Stimulated activated CD8-positive, alpha-beta memory T cell treated with anti-CD3 and anti-CD28 coated beads, Interleukin-12 subunit alpha, Interleukin-12 subunit beta, amount 100 ng/mL, for 4 hours (primary cell): ENCODE measurements around the gene C19orf85.
A peak's percentile ranks its signal among the peaks of the same experiment; 100 is the strongest.

Experiments
- DNase-seq: peaks from one replicate; pipeline ENCODE4 v3.0.0-alpha.2; 2020; ENCODE audit warnings: low read depth

Gene C19orf85

GRCh38 chr19:55477905-55478304 lies 13.4 kb upstream of the C19orf85 start:
- DNase-seq = no peak

- peak; percentile 99 for DNase-seq
These were observed 11.7 kb upstream of the C19orf85 start, which contains the start of gene ZNF628 for GRCh38 chr19:55476100-55476775. ZNF628 (plus strand) TSS chr19:55476617; CDS start chr19:55479911, 3,294 bp downstream.

GRCh38 chr19:55474269-55475265 lies 10.0 kb upstream of the C19orf85 start:
- no peak for DNase-seq

- DNase-seq = no peak
These were observed 8.9 kb upstream of the C19orf85 start for GRCh38 chr19:55473225-55474012.

GRCh38 chr19:55472463-55472862 lies 7.9 kb upstream of the C19orf85 start:
- DNase-seq = no peak

- DNase-seq = no peak
These were observed 6.7 kb upstream of the C19orf85 start for GRCh38 chr19:55471266-55471665.

- no peak for DNase-seq
These were observed 3.5 kb upstream of the C19orf85 start for GRCh38 chr19:55468054-55468393.

- DNase-seq = peak; percentile 37
These were observed 2.9 kb upstream of the C19orf85 start for GRCh38 chr19:55467236-55468053.

GRCh38 chr19:55466241-55466614 lies 1.7 kb upstream of the C19orf85 start:
- DNase-seq = no peak

- no peak for DNase-seq
These were observed 1.1 kb upstream of the C19orf85 start for GRCh38 chr19:55465460-55466240.

GRCh38 chr19:55464039-55464661 lies 401 bp downstream of the C19orf85 start:
- DNase-seq = no peak

- no peak for DNase-seq
These were observed 944 bp downstream of the C19orf85 start for GRCh38 chr19:55463583-55464031.

GRCh38 chr19:55462722-55463121 lies 1.8 kb downstream of the C19orf85 start:
- DNase-seq = no peak

- DNase-seq = no peak
These were observed 2.5 kb downstream of the C19orf85 start for GRCh38 chr19:55461974-55462626.

- DNase-seq = peak; percentile 100
These were observed 3.1 kb downstream of the C19orf85 start, which contains the start of gene ISOC2 for GRCh38 chr19:55461259-55461973. ISOC2 (minus strand) TSS chr19:55461642; CDS start chr19:55456486, 5,156 bp downstream.

GRCh38 chr19:55460670-55461258 lies 3.8 kb downstream of the C19orf85 start:
- no peak for DNase-seq

GRCh38 chr19:55459950-55460657 lies 4.4 kb downstream of the C19orf85 start:
- no peak for DNase-seq

- DNase-seq = no peak
These were observed 5.0 kb downstream of the C19orf85 start for GRCh38 chr19:55459551-55459949.
